Effector CD8-positive, alpha-beta T cell (primary cell): ENCODE data around the gene FKBP5.
"Not testable (repeated sequence)": the region's sequence is repeated elsewhere in the genome, so short reads cannot be mapped to it uniquely, and the experiment has no call there.

Experiments used
- DNase-seq: peaks from one replicate; lab custom pipeline; 2025; lab: John Stamatoyannopoulos, UW

FKBP5 gene

GRCh38 chr6:35724059-35724458 lies 35.3 kb upstream of the FKBP5 start:
- no peak for DNase-seq

DNA sequence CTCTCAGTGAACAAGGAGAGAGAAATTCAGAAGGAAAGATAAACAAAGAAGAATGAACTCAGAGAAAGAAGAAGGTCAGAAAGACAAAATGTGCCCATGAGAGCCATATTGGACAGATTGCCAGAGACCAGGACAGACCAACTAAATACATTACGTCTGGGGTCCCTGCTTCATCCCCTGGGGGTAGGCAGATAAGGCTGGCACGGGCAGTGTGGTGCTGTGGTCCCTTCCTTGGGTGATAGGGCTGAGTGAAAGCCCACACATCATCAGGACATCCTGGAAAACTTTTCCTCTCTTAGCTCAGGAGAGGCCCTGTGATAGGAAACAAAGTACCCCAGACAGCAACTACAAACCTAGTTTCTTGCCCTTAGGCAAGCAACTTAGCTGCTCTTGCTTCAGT lies 34.9 kb upstream of the FKBP5 start:
- DNase-seq = no peak

DNA sequence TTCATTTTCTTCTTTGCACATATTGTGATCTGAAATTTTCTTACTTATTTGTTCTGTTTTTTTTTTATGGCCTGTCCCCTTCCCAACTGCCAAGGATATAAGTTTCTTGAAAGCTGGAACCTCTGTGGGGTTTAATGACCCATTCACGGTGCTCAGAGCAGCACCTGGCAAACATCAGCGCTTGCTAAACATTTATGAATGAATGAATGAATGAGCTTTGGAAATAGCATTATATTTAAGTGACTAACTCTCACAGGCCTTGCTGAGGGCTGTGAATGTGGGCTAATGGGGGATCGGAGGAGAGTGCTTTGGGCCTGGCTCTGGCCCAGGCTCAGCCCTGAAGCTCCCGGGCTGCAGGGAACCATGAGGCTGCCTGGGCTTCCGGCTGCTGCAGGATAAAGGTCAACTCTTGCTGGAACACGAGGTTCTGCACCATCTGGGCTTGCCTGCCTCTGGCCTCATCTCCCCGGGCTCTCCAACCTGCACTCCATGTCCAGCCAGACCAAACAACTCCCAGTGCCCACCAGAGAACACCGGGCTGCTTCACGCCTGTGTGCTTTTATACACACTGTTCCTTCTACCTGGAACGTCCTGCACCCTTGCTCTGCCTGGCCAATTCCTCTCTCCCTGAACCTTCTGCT lies 33.5 kb upstream of the FKBP5 start:
- DNase-seq = no peak

DNA sequence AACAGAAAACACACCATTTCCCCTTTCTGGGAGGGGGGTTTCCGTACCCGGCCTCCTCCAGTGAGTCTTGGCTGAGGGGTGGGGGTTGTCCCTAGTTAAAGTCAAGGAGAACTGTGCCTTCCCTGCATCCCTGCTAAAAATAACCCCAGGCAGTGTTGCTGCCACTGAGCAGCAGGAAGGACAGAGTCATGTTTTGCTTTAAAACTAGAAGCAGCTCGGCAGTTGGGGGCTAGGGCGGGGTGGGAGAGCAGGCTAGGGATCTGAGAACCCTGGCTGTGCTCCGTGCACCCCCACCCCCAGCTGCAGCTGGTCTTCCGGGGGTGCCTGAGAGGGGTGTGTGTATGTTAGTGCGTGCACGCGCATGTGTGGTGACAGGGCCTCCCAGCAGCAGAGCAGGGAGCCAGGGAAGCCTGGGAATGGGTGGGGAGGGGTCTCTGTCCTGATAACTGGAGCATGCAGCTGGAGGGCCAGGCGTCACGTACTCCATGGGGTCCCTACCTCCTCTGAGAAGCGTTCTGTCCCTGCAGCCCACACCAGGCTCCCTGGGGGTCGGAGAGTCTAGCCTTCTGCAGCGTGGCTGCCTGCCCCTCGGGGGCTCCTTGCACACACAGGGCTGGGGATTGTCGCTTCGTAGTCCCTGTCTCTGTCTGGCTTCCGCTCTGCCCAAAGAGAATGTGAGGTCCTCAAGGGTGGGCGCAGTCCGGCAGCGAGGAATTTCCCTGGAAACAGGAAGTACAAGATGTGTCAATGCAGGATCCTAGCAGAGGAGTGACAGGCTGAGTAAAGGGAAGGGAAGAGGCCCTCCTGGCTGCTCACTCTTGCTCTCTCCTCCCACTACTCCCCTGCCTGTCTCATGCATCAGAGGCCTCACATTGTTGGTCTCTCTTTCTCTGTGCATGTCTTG lies 31.4 kb upstream of the FKBP5 start:
- no peak for DNase-seq

DNA sequence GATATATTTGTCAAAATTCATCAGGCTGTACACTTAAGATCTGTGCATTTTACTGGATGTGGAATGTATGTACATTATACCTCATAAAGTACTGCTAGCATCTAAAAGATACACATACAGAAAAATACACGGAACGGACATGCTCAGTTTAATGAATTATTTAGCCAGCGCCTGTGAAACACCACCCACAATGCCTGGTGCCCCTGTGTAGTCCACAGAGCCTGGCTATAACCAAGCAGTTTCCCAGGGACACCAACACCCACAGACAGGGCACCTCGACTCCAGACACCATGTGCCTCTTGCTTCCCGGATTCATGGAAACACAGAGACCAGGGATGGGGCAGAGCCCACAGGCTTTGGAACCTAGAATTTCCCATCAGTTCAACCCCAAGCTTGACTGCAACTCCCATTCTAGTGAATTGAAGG lies 30.7 kb upstream of the FKBP5 start:
- DNase-seq = no peak

- DNase-seq = no peak
These were observed 30.2 kb upstream of the FKBP5 start for GRCh38 chr6:35718911-35719381.

GRCh38 chr6:35718375-35718736 lies 29.6 kb upstream of the FKBP5 start:
- no peak for DNase-seq

DNA sequence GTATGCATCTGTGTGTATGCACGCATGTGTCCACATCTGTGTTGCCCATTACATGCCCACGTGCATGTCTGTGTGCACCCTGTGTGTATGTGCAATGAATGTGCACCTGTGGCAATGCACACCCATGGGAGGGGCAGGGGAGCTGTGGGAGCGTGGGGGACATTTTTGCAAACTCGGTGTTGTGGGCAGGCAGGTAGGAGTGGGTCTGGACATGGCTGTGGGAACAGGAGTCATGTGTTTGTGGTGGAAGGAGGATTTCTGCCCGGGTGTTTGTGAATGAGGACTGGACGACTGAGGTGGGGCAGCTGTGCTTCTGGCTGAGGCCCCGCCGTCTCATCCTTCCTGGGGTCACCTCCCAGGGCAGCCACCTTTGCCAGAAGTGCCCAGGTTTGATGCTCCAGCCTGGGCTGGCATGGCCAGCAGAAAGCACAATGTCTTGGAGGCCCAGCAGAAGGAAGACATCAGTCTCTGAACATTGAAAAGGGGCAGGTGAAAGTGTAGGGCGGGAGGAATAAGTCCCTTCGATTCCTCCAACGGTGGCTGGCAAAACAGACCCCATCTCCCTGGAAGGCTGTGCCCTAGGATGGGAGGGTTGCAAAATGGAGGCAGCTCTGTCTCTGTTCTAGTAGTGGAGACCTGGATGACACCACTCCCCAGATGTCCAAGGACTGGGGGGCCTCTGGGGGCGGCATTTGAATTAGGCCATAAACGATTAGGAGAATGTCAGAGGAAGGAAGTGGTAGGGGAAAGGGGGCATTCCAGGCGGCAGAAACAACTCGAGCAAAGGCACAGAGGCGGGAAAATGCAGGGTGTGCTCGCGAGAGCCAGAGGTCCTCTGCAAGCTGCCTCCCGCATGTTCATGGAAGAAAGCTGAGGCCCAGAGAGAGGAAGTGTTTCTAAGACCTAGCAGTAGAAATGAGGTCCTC lies 29.0 kb upstream of the FKBP5 start:
- DNase-seq = no peak

GRCh38 chr6:35716798-35717197 lies 28.1 kb upstream of the FKBP5 start:
- DNase-seq = no peak

- no peak for DNase-seq
These were observed 24.5 kb upstream of the FKBP5 start for GRCh38 chr6:35713006-35713767.

DNA sequence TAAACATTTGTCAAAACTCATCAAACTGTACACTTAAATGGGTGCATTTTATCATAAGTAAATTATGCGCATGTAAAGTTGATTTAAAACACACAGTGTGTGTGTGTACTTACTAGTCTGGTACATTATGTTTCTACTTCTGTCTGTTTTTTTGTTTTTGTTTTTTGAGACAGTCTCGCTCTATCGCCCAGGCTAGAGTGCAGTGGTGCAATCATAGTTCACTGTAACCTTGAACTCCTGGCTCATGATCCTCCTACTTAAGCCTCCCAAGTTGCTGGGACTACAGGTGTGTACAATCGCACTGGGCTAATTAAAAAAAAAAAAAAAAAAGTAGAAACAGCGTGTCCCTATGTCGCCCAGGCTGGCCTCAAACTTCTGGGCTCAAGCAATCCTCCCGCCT lies 23.0 kb upstream of the FKBP5 start:
- no peak for DNase-seq

GRCh38 chr6:35710241-35710847 lies 21.6 kb upstream of the FKBP5 start:
- DNase-seq = no peak

GRCh38 chr6:35708585-35708984 lies 19.9 kb upstream of the FKBP5 start:
- no peak for DNase-seq

DNA sequence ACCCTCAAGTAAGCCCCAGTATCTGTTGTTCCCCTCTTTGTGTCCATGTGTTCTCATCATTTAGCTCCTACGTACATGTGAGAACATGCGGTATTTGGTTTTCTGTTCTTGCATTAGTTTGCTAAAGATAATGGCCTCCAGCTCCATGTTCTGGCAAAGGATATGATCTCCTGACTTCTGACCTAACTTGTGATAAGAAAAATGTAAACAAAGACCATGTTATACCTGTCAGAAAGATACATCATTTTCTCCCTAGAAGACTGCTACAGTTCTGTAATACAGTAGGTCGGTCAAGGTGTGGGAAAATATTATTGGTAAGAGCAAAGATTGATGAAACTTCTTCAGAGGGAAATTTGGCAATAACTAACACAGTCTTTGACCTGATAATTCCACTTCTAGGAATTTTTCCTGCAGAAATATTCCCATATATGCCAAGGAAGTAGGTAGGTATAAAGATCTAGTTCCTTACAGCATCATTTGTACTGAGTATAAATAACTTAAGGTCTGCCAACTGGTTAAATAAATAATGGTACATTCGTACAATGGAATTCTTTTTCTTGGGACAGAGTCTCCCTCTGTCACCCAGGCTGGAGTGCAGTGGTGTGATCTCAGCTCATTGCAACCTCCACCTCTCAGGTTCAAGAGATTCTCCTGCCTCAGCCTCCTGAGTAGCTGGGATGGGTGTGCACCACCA lies 19.1 kb upstream of the FKBP5 start:
- no peak for DNase-seq

GRCh38 chr6:35706468-35706867 lies 17.8 kb upstream of the FKBP5 start:
- no peak for DNase-seq

DNA sequence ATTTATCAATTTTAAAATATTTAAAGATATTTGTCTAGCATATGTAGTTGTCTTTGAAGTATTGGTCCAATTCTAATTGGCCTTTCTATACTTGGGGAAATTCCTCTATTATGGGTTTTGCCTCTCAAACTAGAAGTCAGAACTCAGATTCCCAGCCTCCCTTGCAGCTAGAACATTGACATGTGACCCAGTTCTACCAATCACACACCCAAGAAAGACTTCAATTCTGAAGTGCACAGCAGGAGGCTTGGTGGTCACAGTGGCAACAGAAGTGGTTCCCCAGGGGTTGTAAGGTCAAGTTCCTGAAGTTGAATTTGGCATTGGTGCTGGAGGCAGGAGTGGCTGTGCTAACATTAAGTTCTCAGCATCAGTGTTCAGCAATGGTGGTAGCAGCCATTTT lies 14.8 kb upstream of the FKBP5 start:
- no peak for DNase-seq

GRCh38 chr6:35698858-35699257 lies 10.1 kb upstream of the FKBP5 start:
- no peak for DNase-seq

GRCh38 chr6:35698430-35698829 lies 9.7 kb upstream of the FKBP5 start:
- not testable (repeated sequence) for DNase-seq

DNA sequence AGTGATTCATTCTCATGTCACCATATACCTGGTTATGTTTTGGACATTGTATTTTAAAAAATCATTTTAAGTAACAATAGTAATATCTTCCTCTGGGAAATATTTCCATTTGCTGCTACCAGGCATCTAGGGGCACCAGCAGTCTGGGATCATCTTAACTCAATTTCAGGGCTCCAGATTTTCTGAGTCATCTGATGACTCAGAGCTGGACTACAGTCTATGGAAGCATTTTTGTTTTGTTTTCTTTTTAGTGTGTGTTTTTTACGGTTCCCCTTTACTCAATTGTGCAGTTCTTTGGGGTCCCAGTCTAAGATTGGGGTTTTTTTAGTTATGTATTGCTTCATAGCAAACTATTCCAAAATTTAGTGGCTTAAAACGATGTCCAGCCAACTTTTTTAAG lies 5.7 kb upstream of the FKBP5 start:
- no peak for DNase-seq

GRCh38 chr6:35691027-35691824 lies 2.5 kb upstream of the FKBP5 start:
- no peak for DNase-seq
